HEK293 (cell line): ENCODE measurements around the gene NPPB.

ENCODE experiments used
- CTCF ChIP-seq: fragments of 450-650 bp; formaldehyde crosslinking; IDR thresholded peaks from 2 replicates; pipeline ENCODE4 v1.5.1; 2016; ENCODE audit warnings: missing biosample characterization, missing genetic modification characterization
- PRDM6 ChIP-seq: fragments of 450-650 bp; formaldehyde crosslinking; IDR thresholded peaks from 2 replicates; pipeline ENCODE4 v1.5.1; 2017; ENCODE audit warnings: missing biosample characterization, missing genetic modification characterization
- REPIN1 ChIP-seq: fragments of 450-650 bp; formaldehyde crosslinking; IDR thresholded peaks from 2 replicates; pipeline ENCODE4 v1.5.1; 2017; ENCODE audit warnings: missing biosample characterization, missing genetic modification characterization, low read depth
- TCF7L2 ChIP-seq: IDR thresholded peaks from 2 replicates; pipeline ENCODE4 v1.6.1; 2011; ENCODE audit warnings: low read depth, mild to moderate bottlenecking, inconsistent platforms, low read length, moderate library complexity, borderline replicate concordance
- ZBTB11 ChIP-seq: fragments of 450-650 bp; formaldehyde crosslinking; conservative IDR thresholded peaks from 2 replicates; pipeline ENCODE4 v1.5.1; 2016; ENCODE audit warnings: low read depth, missing biosample characterization, missing genetic modification characterization
- ZNF274 ChIP-seq, 2 experiments: fragments of 200-500 bp in 1 of 2; fragments of 450-650 bp in 1 of 2; sonication (Bioruptor generic) in 1 of 2; formaldehyde crosslinking in 1 of 2; IDR thresholded peaks; 2 replicates each; pipeline versions ENCODE4 v1.5.1 to v1.6.1; 2014 to 2016; ENCODE audit warnings: borderline replicate concordance in 1 of 2, inconsistent platforms in 1 of 2, low read length in 1 of 2, missing biosample characterization in 1 of 2, missing genetic modification characterization in 1 of 2
- ZNF292 ChIP-seq: fragments of 450-650 bp; formaldehyde crosslinking; IDR thresholded peaks from 2 replicates; pipeline ENCODE4 v1.5.1; 2016; ENCODE audit warnings: low read depth, missing biosample characterization, missing genetic modification characterization, borderline replicate concordance
- ZNF341 ChIP-seq: fragments of 450-650 bp; formaldehyde crosslinking; IDR thresholded peaks from 2 replicates; pipeline ENCODE4; 2016; ENCODE audit warnings: low read depth, missing biosample characterization, missing genetic modification characterization
- ZNF398 ChIP-seq: fragments of 450-650 bp; formaldehyde crosslinking; IDR thresholded peaks from 2 replicates; pipeline ENCODE4 v1.5.1; 2017; ENCODE audit warnings: missing biosample characterization, missing genetic modification characterization
- ZNF416 ChIP-seq: fragments of 450-650 bp; formaldehyde crosslinking; IDR thresholded peaks from 2 replicates; pipeline ENCODE4 v1.5.1; 2016; ENCODE audit warnings: missing biosample characterization, missing genetic modification characterization
- ZNF610 ChIP-seq: fragments of 450-650 bp; formaldehyde crosslinking; IDR thresholded peaks from 2 replicates; pipeline ENCODE4 v1.5.1; 2016; ENCODE audit warnings: missing biosample characterization, missing genetic modification characterization, borderline replicate concordance
- ZNF768 ChIP-seq: fragments of 450-650 bp; formaldehyde crosslinking; IDR thresholded peaks from 2 replicates; pipeline ENCODE4 v1.5.1; 2018; ENCODE audit warnings: missing biosample characterization, mild to moderate bottlenecking, missing genetic modification characterization

GRCh38 chr1:11877074-11877473 lies 18.3 kb upstream of the NPPB start:
- no peak for TF ChIP-seq ZNF610 (tag by site-specific recombination)
- no peak for TF ChIP-seq CTCF (tag by site-specific recombination)
- no peak for TF ChIP-seq REPIN1 (tag by site-specific recombination)
- no peak for TF ChIP-seq ZNF341 (tag by site-specific recombination)
- TF ChIP-seq ZBTB11 (tag by site-specific recombination), result no peak
- no peak for TF ChIP-seq TCF7L2
- no peak for TF ChIP-seq ZNF416 (tag by site-specific recombination)
- TF ChIP-seq ZNF398 (tag by site-specific recombination), result no peak
- no peak for TF ChIP-seq ZNF768
- TF ChIP-seq ZNF274 (IDR thresholded peaks at IDR 0.05; ENCODE audit: low read length), result no peak
- TF ChIP-seq ZNF274 (tag by site-specific recombination; IDR thresholded peaks at IDR 0.05; ENCODE audit: borderline replicate concordance), result no peak
- no peak for TF ChIP-seq PRDM6 (tag by site-specific recombination)
- TF ChIP-seq ZNF292 (tag by site-specific recombination), result no peak
